Mucosa of descending colon (tissue), 3 donors: ENCODE results near the gene C9orf85. TPM values are rescaled to one million over a fixed set of nuclear protein-coding genes. Genes with fewer than 3 reads are reported as not detected.

ENCODE experiments used
- ATAC-seq: fragments of 200-7000 bp; cut with Tn5 transposase; one replicate; pipeline ENCODE4 v1.9.1; 2020; ENCODE audit warnings: mild to moderate bottlenecking, moderate library complexity
- DNase-seq, 3 donors: peaks; one replicate each; pipeline ENCODE4 v3.0.0-alpha.2; 2020
- H3K36me3 ChIP-seq: fragments of 200-600 bp; one replicate; pipeline ENCODE4 v1.8.0; 2021; ENCODE audit warnings: low read depth, mild to moderate bottlenecking
- H3K4me1 ChIP-seq: fragments of 200-600 bp; one replicate; pipeline ENCODE4 v1.8.0; 2021; ENCODE audit warnings: low read depth, mild to moderate bottlenecking
- H3K4me3 ChIP-seq: fragments of 200-600 bp; one replicate; pipeline ENCODE4 v1.8.0; 2021; ENCODE audit warnings: mild to moderate bottlenecking
- H3K9me3 ChIP-seq: fragments of 200-600 bp; one replicate; pipeline ENCODE4 v1.8.0; 2021; ENCODE audit warnings: mild to moderate bottlenecking
- CTCF ChIP-seq: fragments of 200-600 bp; IDR thresholded peaks from one replicate; pipeline ENCODE4 v1.8.0; 2022; ENCODE audit warnings: antibody characterized with exemption, mild to moderate bottlenecking
- intact Hi-C, 2 donors: fragments of 100-400 bp; cut with DNase I in 1 of 2; cut with micrococcal nuclease in 1 of 2; formaldehyde crosslinking; loops; one replicate each; pipeline versions ENCODE4 v1.11.0 to v1.11.1; 2022; cut with DNase I, micrococcal nuclease
- long read RNA-seq, 2 donors: library from polyadenylated mRNA; unstranded; transcript quantifications; one replicate each; pipeline ENCODE4 v2.0.0, GENCODE V29; 2019 to 2021
- total RNA-seq, 3 donors: library from RNA; stranded (reverse); fragmentation: NEBNext Ultra II Directional in 2 of 3; extraction: Animal tissue kit (Norgen Biotek cat#: 25700) in 2 of 3; gene quantifications; one replicate each; pipeline versions ENCODE4 v1.2.1 to v1.2.4, GENCODE V29; 2021 to 2023
- donor health status: DM: no; HTN: no; CAD: no; lungs with moderate emphysema.
- donor health status: DM: no; HTN: no; CAD: no.
- donor health status: DM: no; HTN: yes; CAD: no.

Gene C9orf85, protein sequence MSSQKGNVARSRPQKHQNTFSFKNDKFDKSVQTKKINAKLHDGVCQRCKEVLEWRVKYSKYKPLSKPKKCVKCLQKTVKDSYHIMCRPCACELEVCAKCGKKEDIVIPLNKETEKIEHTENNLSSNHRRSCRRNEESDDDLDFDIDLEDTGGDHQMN
- 10 to 100 TPM; 12.6 to 17.0 (median 12.8) TPM for total RNA-seq
- long read RNA-seq, donor 1, partial matches to known transcripts = 0 of 4 reads
- long read RNA-seq, donor 1, other reads (novel, unspliced or antisense) = 2 of 4 reads
- long read RNA-seq, donor 2, transcript C9orf85-201 (4 exons, 1,279 nt) = major isoform, 10 of 14 reads
- long read RNA-seq, donor 2, partial matches to known transcripts = 0 of 14 reads
- long read RNA-seq, donor 2, other reads (novel, unspliced or antisense) = 3 of 14 reads

DNA sequence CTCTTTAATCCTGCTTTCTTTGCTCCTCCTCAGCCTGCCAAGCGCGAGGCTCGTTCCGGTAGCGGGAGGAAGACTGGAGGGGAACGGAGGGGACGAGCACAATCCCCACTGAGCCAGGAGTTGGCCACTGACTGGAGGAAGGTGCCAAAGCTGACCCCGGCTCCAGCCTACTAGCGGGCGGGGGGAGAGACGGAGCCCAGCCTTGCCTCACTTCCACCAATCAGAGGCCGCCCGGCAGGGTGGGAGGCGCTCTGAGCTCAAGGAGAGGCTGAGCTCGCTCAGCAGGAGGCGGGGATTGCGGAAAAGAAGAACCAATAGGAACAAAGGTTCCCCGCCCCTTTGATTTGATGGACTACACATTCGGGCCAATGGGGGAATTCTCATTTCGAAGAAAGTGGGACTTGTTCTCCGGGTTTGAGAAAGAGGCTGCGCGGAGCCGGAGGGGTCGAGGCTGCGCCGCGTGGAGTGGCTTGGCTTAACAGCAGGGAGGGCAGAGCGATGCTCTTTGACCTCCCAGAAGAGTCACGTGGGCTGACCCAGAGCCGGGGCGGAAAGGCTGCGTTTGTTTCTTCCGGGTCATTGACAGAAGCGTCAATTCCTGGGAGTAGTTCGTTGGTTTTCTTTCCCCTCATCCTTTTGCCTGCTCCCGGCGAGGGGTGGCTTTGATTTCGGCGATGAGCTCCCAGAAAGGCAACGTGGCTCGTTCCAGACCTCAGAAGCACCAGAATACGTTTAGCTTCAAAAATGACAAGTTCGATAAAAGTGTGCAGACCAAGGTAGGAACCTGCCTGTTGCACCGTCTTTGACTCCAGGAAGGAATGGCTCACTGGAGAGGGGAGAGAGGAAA is at the start of gene C9orf85, which contains the start of gene ABHD17B:
Gene C9orf85, plus strand, starts transcription at position 579 of the 847 bp plus-strand sequence. Its CDS starts 96 bp downstream, at position 675.
Gene ABHD17B, minus strand, starts transcription at position 133 of the 847 bp plus-strand sequence. CDS start 36,113 bp downstream, outside the sequence.
- DNase-seq = peak; percentile 98 to 99 (median 99)
- Histone ChIP-seq H3K36me3 (no peaks in the 10 kb centered on the region), H3K4me3 (peak within 1 kb of the TSS; percentile 97), H3K4me1 (peaks cover 22% of the 10 kb centered on the region), H3K9me3 (no peaks in the 10 kb centered on the region)
- peak; percentile 96 for ATAC-seq
- intact Hi-C loops = no loop called here
- TF ChIP-seq CTCF = no peak

GRCh38 chr9:71863631-71864030 is 47.8 kb upstream of the C9orf85 start:
- ATAC-seq (no peak), DNase-seq (no peak)
- intact Hi-C loops = no loop called here
- Histone ChIP-seq H3K4me1 (no peaks in the 10 kb centered on the region), H3K9me3 (peaks cover 19% of the 10 kb centered on the region), H3K36me3 (no peaks in the 10 kb centered on the region), H3K4me3 (no peak overlapping the region)
- TF ChIP-seq CTCF = no peak

GRCh38 chr9:71875345-71875744 is 36.1 kb upstream of the C9orf85 start:
- H3K4me1 ChIP-seq = no peaks in the 10 kb centered on the region
- no peak for DNase-seq
- no peak for TF ChIP-seq CTCF
- H3K9me3 ChIP-seq = peaks cover 18% of the 10 kb centered on the region
- H3K4me3 ChIP-seq = no peak overlapping the region
- ATAC-seq = no peak
- intact Hi-C loops = no loop called here
- no peaks in the 10 kb centered on the region for H3K36me3 ChIP-seq

DNA sequence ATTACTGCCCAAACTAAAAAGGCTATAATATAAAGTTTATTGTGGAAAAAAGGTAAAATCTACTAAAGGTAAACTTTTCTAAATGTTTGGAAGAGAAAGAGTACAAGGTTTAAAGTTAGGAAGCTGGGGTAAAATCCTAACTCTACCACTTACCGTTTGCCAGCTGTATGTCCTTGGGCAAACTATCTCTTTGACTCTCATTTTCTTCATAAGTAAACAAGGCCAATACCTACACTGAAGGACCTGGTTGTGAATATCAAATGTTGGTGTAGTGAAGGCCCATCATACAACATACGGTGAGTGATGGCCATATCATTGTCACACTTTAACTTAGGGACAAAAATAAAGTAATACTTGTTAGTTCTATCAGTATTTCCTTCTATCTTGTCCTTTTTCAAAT is 35.3 kb upstream of the C9orf85 start:
- Histone ChIP-seq H3K4me1 (no peaks in the 10 kb centered on the region), H3K36me3 (no peaks in the 10 kb centered on the region), H3K4me3 (no peak overlapping the region), H3K9me3 (peaks cover 18% of the 10 kb centered on the region)
- DNase-seq (no peak), ATAC-seq (no peak)
- no peak for TF ChIP-seq CTCF
- intact Hi-C loops = no loop called here

DNA sequence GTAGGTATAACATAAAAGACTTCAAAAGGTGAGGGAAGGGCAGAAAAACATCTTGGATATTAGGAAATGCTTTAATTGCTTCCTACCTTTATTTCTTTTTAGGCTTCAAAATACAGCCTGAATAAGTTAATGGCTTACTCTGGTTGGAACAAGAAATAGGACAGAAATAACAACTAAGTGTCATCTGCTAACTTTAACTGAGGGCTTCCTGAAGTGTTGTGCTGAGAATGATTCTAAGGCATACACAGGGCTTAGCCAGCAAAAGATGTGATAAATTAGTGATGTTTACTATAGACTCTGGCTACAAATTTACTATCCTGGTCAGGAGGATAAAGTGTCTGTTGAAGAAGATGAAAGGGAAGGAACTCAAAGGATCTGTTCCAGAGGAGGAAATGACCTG is 34.6 kb upstream of the C9orf85 start:
- DNase-seq = no peak

More for the DNA sequence above, 34.6 kb upstream of the C9orf85 start:
- Histone ChIP-seq H3K4me1 (no peaks in the 10 kb centered on the region), H3K4me3 (no peak overlapping the region), H3K36me3 (no peaks in the 10 kb centered on the region), H3K9me3 (peaks cover 18% of the 10 kb centered on the region)
- intact Hi-C loops = no loop called here
- no peak for TF ChIP-seq CTCF
- no peak for ATAC-seq
